M059J (cell line): ENCODE results near the gene MRGPRX1. TPM values are rescaled to one million over a fixed set of nuclear protein-coding genes. Genes with fewer than 3 reads are reported as not detected.

Source experiments
- total RNA-seq: library from RNA; depleted of rRNA; stranded (reverse); fragments of >200 nt; shearing (Covaris generic); gene quantifications from 2 replicates; pipeline ENCODE4 v1.2.3, GENCODE V29; 2014; rRNA removed

The MRGPRX1 gene
- total RNA-seq, 1 experiment from 2014 or later = not detected

Other genes with a start within 250 kb of the MRGPRX1 start
- 0.94 and 1.1 TPM in 2 replicates for gene TMEM86A, start 240.6 kb downstream of the MRGPRX1 start, total RNA-seq
- gene IGSF22, start 213.2 kb downstream of the MRGPRX1 start, total RNA-seq = not detected in 2 replicates
- not detected in 2 replicates for gene PTPN5, start 147.6 kb downstream of the MRGPRX1 start, total RNA-seq
- not detected in 2 replicates for gene MRGPRX2, start 121.3 kb upstream of the MRGPRX1 start, total RNA-seq
- gene ZDHHC13, start 177.8 kb upstream of the MRGPRX1 start, total RNA-seq = 41.1 and 55.5 TPM in 2 replicates